Progenitor cell of endocrine pancreas (in vitro differentiated cells): Measurements from ENCODE around the gene LSAMP. TPM values are rescaled to one million over a fixed set of nuclear protein-coding genes. Genes with fewer than 3 reads are reported as not detected.

Source experiments
- DNase-seq: peaks from one replicate; pipeline ENCODE4 v3.0.0; 2021; ENCODE audit warnings: low spot score; ENCODE audit not compliant: unreplicated experiment
- H3K27ac Mint-ChIP-seq: 2 replicates; pipeline ENCODE4 v1.8.0; 2021; ENCODE audit warnings: mild to moderate bottlenecking, moderate library complexity, mixed read lengths
- H3K27me3 Mint-ChIP-seq: 2 replicates; pipeline ENCODE4 v1.8.0; 2021; ENCODE audit warnings: mixed read lengths
- H3K36me3 Mint-ChIP-seq: 2 replicates; pipeline ENCODE4 v1.8.0; 2022; ENCODE audit warnings: mixed read lengths; ENCODE audit not compliant: insufficient read depth
- H3K4me1 Mint-ChIP-seq: 2 replicates; pipeline ENCODE4 v1.8.0; 2021; ENCODE audit warnings: low read depth, mixed read lengths
- H3K4me3 Mint-ChIP-seq: 2 replicates; pipeline ENCODE4 v1.8.0; 2021; ENCODE audit warnings: low read depth, mild to moderate bottlenecking, moderate library complexity, mixed read lengths
- H3K9me3 Mint-ChIP-seq: 2 replicates; pipeline ENCODE4 v1.8.0; 2021; ENCODE audit warnings: low read depth, mixed read lengths
- total RNA-seq: library from RNA; stranded (reverse); gene quantifications from 2 replicates; pipeline ENCODE4 v1.2.1, GENCODE V29; 2021
- TF ChIP-seq, protein P1 (sequence below): fragments of 200-600 bp; sonication (generic); IDR thresholded peaks from one replicate; pipeline ENCODE4 v1.5.0; 2021; ENCODE audit warnings: antibody characterized with exemption, mild to moderate bottlenecking; ENCODE audit not compliant: unreplicated experiment

LSAMP gene
- total RNA-seq, 1 donor from 2014 or later = 20.7 TPM

GRCh38 chr3:115921711-115922110, 523.6 kb downstream of the LSAMP start:
- no peaks in the 10 kb centered on the region for H3K9me3 Mint-ChIP-seq
- H3K27me3 Mint-ChIP-seq = no peaks in the 10 kb centered on the region
- no peak overlapping the region for H3K27ac Mint-ChIP-seq
- H3K4me3 Mint-ChIP-seq = no peak overlapping the region
- H3K36me3 Mint-ChIP-seq = no peaks in the 10 kb centered on the region
- TF ChIP-seq, protein P1, sequence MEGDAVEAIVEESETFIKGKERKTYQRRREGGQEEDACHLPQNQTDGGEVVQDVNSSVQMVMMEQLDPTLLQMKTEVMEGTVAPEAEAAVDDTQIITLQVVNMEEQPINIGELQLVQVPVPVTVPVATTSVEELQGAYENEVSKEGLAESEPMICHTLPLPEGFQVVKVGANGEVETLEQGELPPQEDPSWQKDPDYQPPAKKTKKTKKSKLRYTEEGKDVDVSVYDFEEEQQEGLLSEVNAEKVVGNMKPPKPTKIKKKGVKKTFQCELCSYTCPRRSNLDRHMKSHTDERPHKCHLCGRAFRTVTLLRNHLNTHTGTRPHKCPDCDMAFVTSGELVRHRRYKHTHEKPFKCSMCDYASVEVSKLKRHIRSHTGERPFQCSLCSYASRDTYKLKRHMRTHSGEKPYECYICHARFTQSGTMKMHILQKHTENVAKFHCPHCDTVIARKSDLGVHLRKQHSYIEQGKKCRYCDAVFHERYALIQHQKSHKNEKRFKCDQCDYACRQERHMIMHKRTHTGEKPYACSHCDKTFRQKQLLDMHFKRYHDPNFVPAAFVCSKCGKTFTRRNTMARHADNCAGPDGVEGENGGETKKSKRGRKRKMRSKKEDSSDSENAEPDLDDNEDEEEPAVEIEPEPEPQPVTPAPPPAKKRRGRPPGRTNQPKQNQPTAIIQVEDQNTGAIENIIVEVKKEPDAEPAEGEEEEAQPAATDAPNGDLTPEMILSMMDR = no peak
- no peaks in the 10 kb centered on the region for H3K4me1 Mint-ChIP-seq
- DNase-seq = no peak

GRCh38 chr3:115918900-115919299, 526.4 kb downstream of the LSAMP start:
- Mint-ChIP-seq H3K4me3 (no peak overlapping the region), H3K9me3 (no peaks in the 10 kb centered on the region), H3K36me3 (no peaks in the 10 kb centered on the region), H3K27ac (no peak overlapping the region), H3K27me3 (no peaks in the 10 kb centered on the region), H3K4me1 (no peaks in the 10 kb centered on the region)
- TF ChIP-seq, protein P1 = no peak
- DNase-seq = no peak

DNA sequence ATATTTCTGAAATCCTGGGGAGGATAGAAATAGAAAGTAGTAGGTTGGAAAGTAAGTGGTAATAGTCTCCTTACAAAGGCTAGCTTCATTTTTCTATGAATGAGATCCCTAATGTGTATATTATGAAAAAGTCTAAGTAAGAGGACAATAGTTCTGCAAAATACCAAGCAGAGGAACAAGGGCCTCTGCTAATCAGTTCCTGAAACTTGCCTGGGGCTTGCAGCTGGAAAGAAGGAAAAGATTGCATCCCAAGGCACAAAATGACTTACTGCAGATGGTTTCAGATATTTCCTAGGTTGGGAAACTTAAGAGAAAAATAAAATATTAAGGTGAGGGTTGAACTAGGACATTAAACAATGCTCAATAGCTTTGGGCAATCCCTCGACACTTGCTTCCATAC, 528.4 kb downstream of the LSAMP start:
- Mint-ChIP-seq H3K36me3 (no peaks in the 10 kb centered on the region), H3K4me1 (no peaks in the 10 kb centered on the region), H3K27ac (no peak overlapping the region), H3K9me3 (no peaks in the 10 kb centered on the region), H3K4me3 (no peak overlapping the region), H3K27me3 (no peaks in the 10 kb centered on the region)
- TF ChIP-seq, protein P1 = no peak
- DNase-seq = no peak

GRCh38 chr3:115915061-115915460, 530.2 kb downstream of the LSAMP start:
- no peaks in the 10 kb centered on the region for H3K27me3 Mint-ChIP-seq
- DNase-seq = no peak
- TF ChIP-seq, protein P1 = no peak
- no peak overlapping the region for H3K4me3 Mint-ChIP-seq
- no peaks in the 10 kb centered on the region for H3K9me3 Mint-ChIP-seq
- H3K27ac Mint-ChIP-seq = no peak overlapping the region
- no peaks in the 10 kb centered on the region for H3K4me1 Mint-ChIP-seq
- no peaks in the 10 kb centered on the region for H3K36me3 Mint-ChIP-seq

GRCh38 chr3:115913069-115913686, 532.1 kb downstream of the LSAMP start:
- H3K36me3 Mint-ChIP-seq = no peaks in the 10 kb centered on the region
- H3K27ac Mint-ChIP-seq = no peak overlapping the region
- no peak for DNase-seq
- H3K27me3 Mint-ChIP-seq = no peaks in the 10 kb centered on the region
- H3K9me3 Mint-ChIP-seq = no peaks in the 10 kb centered on the region
- no peak overlapping the region for H3K4me3 Mint-ChIP-seq
- no peaks in the 10 kb centered on the region for H3K4me1 Mint-ChIP-seq
- TF ChIP-seq, protein P1 = peak; percentile 52
